ENCODE results near the gene ACBD3.

The ACBD3 gene

GRCh38 chr1:226223786-226224244, 37.3 kb upstream of the ACBD3 start:
- H2BK120ac ChIP-seq (ENCODE audit: insufficient read depth, low read length, poor library complexity) = peak overlapping the region; percentile 55
- H3K4me3 ChIP-seq (ENCODE audit: low read depth, low read length) = peak overlapping the region; percentile 78
- no peak overlapping the region for H4K12ac ChIP-seq (ENCODE audit: low read depth, low read length)
- H3K14ac ChIP-seq (ENCODE audit: low read length) = peak overlapping the region; percentile 41
- H3K36me3 ChIP-seq (ENCODE audit: control insufficient read depth in 1 of 2, insufficient read depth in 2 of 2, low read length in 2 of 2) = peaks cover 1 to 3% of the 10 kb centered on the region in 2 experiments
- peak overlapping the region; percentile 10 for H4K91ac ChIP-seq (ENCODE audit: low read depth, low read length)
- H2AFZ ChIP-seq (ENCODE audit: insufficient read depth, low read length, poor library complexity) = peak overlapping the region; percentile 80
- peaks cover 0 to 5% of the 10 kb centered on the region in 2 experiments for H3K4me1 ChIP-seq (ENCODE audit: control insufficient read depth in 1 of 2, insufficient read depth in 2 of 2, low read length in 2 of 2)
- H4K8ac ChIP-seq (ENCODE audit: low read depth, low read length) = peak overlapping the region; percentile 51
- H3K27ac ChIP-seq (ENCODE audit: low read depth, low read length) = no peak overlapping the region
- H3K18ac ChIP-seq (ENCODE audit: low read length) = peak overlapping the region; percentile 46
- H2BK12ac ChIP-seq (ENCODE audit: low read length) = peak overlapping the region; percentile 42
- H3K4me2 ChIP-seq (ENCODE audit: low read length) = peak overlapping the region; percentile 84
- no peaks in the 10 kb centered on the region for H3K79me2 ChIP-seq (ENCODE audit: control insufficient read depth, insufficient read depth, low read length, poor library complexity)
- H3K9me3 ChIP-seq (ENCODE audit: insufficient read depth, low read depth, low read length) = peaks cover 2% of the 10 kb centered on the region
- no peak overlapping the region for H3K23ac ChIP-seq (ENCODE audit: low read length)
- H3K27me3 ChIP-seq (ENCODE audit: insufficient read depth, low read length) = no peaks in the 10 kb centered on the region
- peak in 1 of 2 donors; percentile 18 for DNase-seq
- peaks cover 5% of the 10 kb centered on the region for H3K79me1 ChIP-seq (ENCODE audit: low read length)
- no peak overlapping the region for H3K9ac ChIP-seq (ENCODE audit: low read length)
- no CpG with 5 or more reads among the region's 55 CpGs for WGBS (ENCODE audit: extremely low coverage, insufficient coverage, insufficient read length)
- H2AK5ac ChIP-seq (ENCODE audit: low read length) = no peak overlapping the region
- peak overlapping the region; percentile 8 for H3K4ac ChIP-seq (ENCODE audit: low read depth, low read length)
- H2BK5ac ChIP-seq (ENCODE audit: low read depth, low read length, poor library complexity) = no peak overlapping the region

GRCh38 chr1:226223157-226223785, 36.7 kb upstream of the ACBD3 start, which contains the start of gene MIXL1:
Gene MIXL1 (plus strand): TSS chr1:226223664. CDS start chr1:226223682, 18 bp downstream.
- WGBS (ENCODE audit: extremely low coverage, insufficient coverage, insufficient read length) = no CpG with 5 or more reads among the region's 62 CpGs
- Histone ChIP-seq H3K27me3 (ENCODE audit: insufficient read depth, low read length) (no peaks in the 10 kb centered on the region), H3K4me3 (ENCODE audit: low read depth, low read length) (peak within 1 kb of the TSS; percentile 78), H3K23ac (ENCODE audit: low read length) (no peak within 1 kb of the TSS), H4K91ac (ENCODE audit: low read depth, low read length) (peak within 1 kb of the TSS; percentile 10), H3K4ac (ENCODE audit: low read depth, low read length) (peak within 1 kb of the TSS; percentile 8), H4K12ac (ENCODE audit: low read depth, low read length) (no peak within 1 kb of the TSS), H2BK5ac (ENCODE audit: low read depth, low read length, poor library complexity) (no peak within 1 kb of the TSS), H3K79me2 (ENCODE audit: control insufficient read depth, insufficient read depth, low read length, poor library complexity) (no peaks in the 10 kb centered on the region), H3K9ac (ENCODE audit: low read length) (no peak within 1 kb of the TSS), H2BK12ac (ENCODE audit: low read length) (peak within 1 kb of the TSS; percentile 51), H2AK5ac (ENCODE audit: low read length) (no peak within 1 kb of the TSS), H4K8ac (ENCODE audit: low read depth, low read length) (peak within 1 kb of the TSS; percentile 51), H3K4me2 (ENCODE audit: low read length) (peak within 1 kb of the TSS; percentile 84), H3K79me1 (ENCODE audit: low read length) (peaks cover 5% of the 10 kb centered on the region), H2BK120ac (ENCODE audit: insufficient read depth, low read length, poor library complexity) (peak within 1 kb of the TSS; percentile 55), H3K4me1 (ENCODE audit: control insufficient read depth in 1 of 2, insufficient read depth in 2 of 2, low read length in 2 of 2) (peaks cover 0 to 5% of the 10 kb centered on the region in 2 experiments), H3K18ac (ENCODE audit: low read length) (peak within 1 kb of the TSS; percentile 46), H3K9me3 (ENCODE audit: insufficient read depth, low read depth, low read length) (no peaks in the 10 kb centered on the region), H3K36me3 (ENCODE audit: control insufficient read depth in 1 of 2, insufficient read depth in 2 of 2, low read length in 2 of 2) (no peaks in the 10 kb centered on the region), H3K14ac (ENCODE audit: low read length) (peak within 1 kb of the TSS; percentile 41), H2AFZ (ENCODE audit: insufficient read depth, low read length, poor library complexity) (peak within 1 kb of the TSS; percentile 80), H3K27ac (ENCODE audit: low read depth, low read length) (no peak within 1 kb of the TSS)
- peak in 1 of 2 donors; percentile 8 for DNase-seq

- H3K27me3 ChIP-seq (ENCODE audit: insufficient read depth, low read length) = no peaks in the 10 kb centered on the region
- H4K91ac ChIP-seq (ENCODE audit: low read depth, low read length) = no peak overlapping the region
- H2BK12ac ChIP-seq (ENCODE audit: low read length) = no peak overlapping the region
- no peaks in the 10 kb centered on the region for H3K36me3 ChIP-seq (ENCODE audit: control insufficient read depth in 1 of 2, insufficient read depth in 2 of 2, low read length in 2 of 2)
- peaks cover 0 to 5% of the 10 kb centered on the region in 2 experiments for H3K4me1 ChIP-seq (ENCODE audit: control insufficient read depth in 1 of 2, insufficient read depth in 2 of 2, low read length in 2 of 2)
- H3K9ac ChIP-seq (ENCODE audit: low read length) = no peak overlapping the region
- H2BK5ac ChIP-seq (ENCODE audit: low read depth, low read length, poor library complexity) = no peak overlapping the region
- no peak for DNase-seq
- no peak overlapping the region for H2AFZ ChIP-seq (ENCODE audit: insufficient read depth, low read length, poor library complexity)
- no peaks in the 10 kb centered on the region for H3K9me3 ChIP-seq (ENCODE audit: insufficient read depth, low read depth, low read length)
- H2BK120ac ChIP-seq (ENCODE audit: insufficient read depth, low read length, poor library complexity) = no peak overlapping the region
- no peak overlapping the region for H3K27ac ChIP-seq (ENCODE audit: low read depth, low read length)
- peak overlapping the region; percentile 84 for H3K4me2 ChIP-seq (ENCODE audit: low read length)
- H4K8ac ChIP-seq (ENCODE audit: low read depth, low read length) = no peak overlapping the region
- no CpG with 5 or more reads among the region's 10 CpGs for whole genome bisulfite sequencing (ENCODE audit: extremely low coverage, insufficient coverage, insufficient read length)
- no peak overlapping the region for H4K12ac ChIP-seq (ENCODE audit: low read depth, low read length)
- H3K4me3 ChIP-seq (ENCODE audit: low read depth, low read length) = no peak overlapping the region
- no peak overlapping the region for H3K4ac ChIP-seq (ENCODE audit: low read depth, low read length)
- H3K79me1 ChIP-seq (ENCODE audit: low read length) = peaks cover 5% of the 10 kb centered on the region
- no peak overlapping the region for H3K14ac ChIP-seq (ENCODE audit: low read length)
- H3K79me2 ChIP-seq (ENCODE audit: control insufficient read depth, insufficient read depth, low read length, poor library complexity) = no peaks in the 10 kb centered on the region
- no peak overlapping the region for H3K18ac ChIP-seq (ENCODE audit: low read length)
- H2AK5ac ChIP-seq (ENCODE audit: low read length) = no peak overlapping the region
- H3K23ac ChIP-seq (ENCODE audit: low read length) = no peak overlapping the region
These were observed 36.1 kb upstream of the ACBD3 start for GRCh38 chr1:226222686-226223085.

GRCh38 chr1:226220473-226221189, 34.1 kb upstream of the ACBD3 start:
- Histone ChIP-seq H2BK120ac (ENCODE audit: insufficient read depth, low read length, poor library complexity) (no peak overlapping the region), H3K79me1 (ENCODE audit: low read length) (peaks cover 5% of the 10 kb centered on the region), H2AFZ (ENCODE audit: insufficient read depth, low read length, poor library complexity) (no peak overlapping the region), H3K18ac (ENCODE audit: low read length) (no peak overlapping the region), H4K91ac (ENCODE audit: low read depth, low read length) (no peak overlapping the region), H3K36me3 (ENCODE audit: control insufficient read depth in 1 of 2, insufficient read depth in 2 of 2, low read length in 2 of 2) (no peaks in the 10 kb centered on the region), H4K12ac (ENCODE audit: low read depth, low read length) (no peak overlapping the region), H4K8ac (ENCODE audit: low read depth, low read length) (peak overlapping the region; percentile 31), H3K4me3 (ENCODE audit: low read depth, low read length) (no peak overlapping the region), H3K23ac (ENCODE audit: low read length) (no peak overlapping the region), H3K79me2 (ENCODE audit: control insufficient read depth, insufficient read depth, low read length, poor library complexity) (no peaks in the 10 kb centered on the region), H2BK12ac (ENCODE audit: low read length) (no peak overlapping the region), H2BK5ac (ENCODE audit: low read depth, low read length, poor library complexity) (peak overlapping the region; percentile 37), H3K4ac (ENCODE audit: low read depth, low read length) (no peak overlapping the region), H3K9me3 (ENCODE audit: insufficient read depth, low read depth, low read length) (no peaks in the 10 kb centered on the region), H3K4me2 (ENCODE audit: low read length) (no peak overlapping the region), H3K4me1 (ENCODE audit: control insufficient read depth in 1 of 2, insufficient read depth in 2 of 2, low read length in 2 of 2) (peaks cover 0 to 5% of the 10 kb centered on the region in 2 experiments), H2AK5ac (ENCODE audit: low read length) (no peak overlapping the region), H3K9ac (ENCODE audit: low read length) (no peak overlapping the region), H3K14ac (ENCODE audit: low read length) (no peak overlapping the region), H3K27ac (ENCODE audit: low read depth, low read length) (no peak overlapping the region), H3K27me3 (ENCODE audit: insufficient read depth, low read length) (no peaks in the 10 kb centered on the region)
- peak in 1 of 2 donors; percentile 35 for DNase-seq
- WGBS (ENCODE audit: extremely low coverage, insufficient coverage, insufficient read length) = no CpG with 5 or more reads among the region's 11 CpGs

Data from trophoblast cell (in vitro differentiated cells and primary cell).